WTC11 (cell line): ENCODE data around the gene ADAM12. TPM values are rescaled to one million over a fixed set of nuclear protein-coding genes. Genes with fewer than 3 reads are reported as not detected.

Experiments used
- ATAC-seq: fragments of 200-7000 bp; cut with Tn5 transposase; 2 replicates; pipeline ENCODE4 v1.10.0; 2021; ENCODE audit warnings: mild to moderate bottlenecking, moderate library complexity
- CTCF ChIA-PET: fragments of 300-600 bp; sonication (Branson Sonifier 250); formaldehyde crosslinking; loops from one replicate; lab custom pipeline; 2021; ENCODE audit warnings: antibody characterized with exemption; lab: Charles Lee
- POLR2A ChIA-PET: fragments of 350-600 bp; sonication (Branson Sonifier 250); formaldehyde crosslinking; loops from one replicate; lab custom pipeline; 2021; ENCODE audit warnings: antibody characterized with exemption; lab: Charles Lee
- DNase-seq: peaks from one replicate; pipeline ENCODE4 v3.0.0; 2021; ENCODE audit warnings: low spot score
- H3K27ac Mint-ChIP-seq: 2 replicates; pipeline ENCODE4 v1.8.0; 2021; ENCODE audit warnings: mixed read lengths
- H3K27me3 Mint-ChIP-seq: 2 replicates; pipeline ENCODE4 v1.8.0; 2021; ENCODE audit warnings: low read depth, mild to moderate bottlenecking, moderate library complexity, mixed read lengths
- H3K36me3 Mint-ChIP-seq: 2 replicates; pipeline ENCODE4 v1.8.0; 2021; ENCODE audit warnings: mixed read lengths
- H3K4me1 Mint-ChIP-seq: 2 replicates; pipeline ENCODE4 v1.8.0; 2022; ENCODE audit warnings: mixed read lengths
- H3K4me3 Mint-ChIP-seq: 2 replicates; pipeline ENCODE4 v1.8.0; 2021; ENCODE audit warnings: mild to moderate bottlenecking, moderate library complexity, mixed read lengths
- H3K9me3 Mint-ChIP-seq: 2 replicates; pipeline ENCODE4 v1.8.0; 2021; ENCODE audit warnings: mixed read lengths
- ATF3 ChIP-seq: sonication (generic); formaldehyde crosslinking; conservative IDR thresholded peaks from 2 replicates; pipeline ENCODE4 v1.8.1; 2022; ENCODE audit warnings: mild to moderate bottlenecking, missing genetic modification reagents
- CBFB ChIP-seq: sonication (generic); formaldehyde crosslinking; IDR thresholded peaks from 2 replicates; pipeline ENCODE4 v1.8.1; 2022; ENCODE audit warnings: mild to moderate bottlenecking, low read depth, missing genetic modification reagents
- IRF2 ChIP-seq: sonication (generic); formaldehyde crosslinking; IDR thresholded peaks from 2 replicates; pipeline ENCODE4 v1.8.0; 2022; ENCODE audit warnings: low read depth, missing genetic modification reagents, borderline replicate concordance
- NR2C2 ChIP-seq: sonication (generic); formaldehyde crosslinking; IDR thresholded peaks from 2 replicates; pipeline ENCODE4 v1.8.0; 2022; ENCODE audit warnings: mild to moderate bottlenecking, missing genetic modification reagents
- SMAD3 ChIP-seq: sonication (generic); formaldehyde crosslinking; IDR thresholded peaks from 2 replicates; pipeline ENCODE4 v1.8.0; 2022; ENCODE audit warnings: missing genetic modification reagents, mild to moderate bottlenecking, borderline replicate concordance
- TCF7 ChIP-seq: sonication (generic); formaldehyde crosslinking; IDR thresholded peaks from 2 replicates; pipeline ENCODE4 v1.8.0; 2022; ENCODE audit warnings: mild to moderate bottlenecking, low read depth, missing genetic modification reagents, moderate library complexity
- ZBTB43 ChIP-seq: sonication (generic); formaldehyde crosslinking; IDR thresholded peaks from 2 replicates; pipeline ENCODE4 v1.8.1; 2023; ENCODE audit warnings: mild to moderate bottlenecking, missing genetic modification reagents
- ZNF219 ChIP-seq: sonication (generic); formaldehyde crosslinking; IDR thresholded peaks from 2 replicates; pipeline ENCODE4 v1.8.0; 2023; ENCODE audit warnings: missing genetic modification reagents, mild to moderate bottlenecking, borderline replicate concordance
- ZNF396 ChIP-seq: fragments of 250-450 bp; sonication (Bioruptor Pico); IDR thresholded peaks from 2 replicates; pipeline ENCODE4 v1.8.0; 2021; ENCODE audit warnings: mild to moderate bottlenecking, moderate library complexity, borderline replicate concordance
- ZNF671 ChIP-seq: fragments of 250-450 bp; sonication (Bioruptor Pico); IDR thresholded peaks from 2 replicates; pipeline ENCODE4 v1.8.0; 2021; ENCODE audit warnings: mild to moderate bottlenecking
- total RNA-seq: library from RNA; stranded (reverse); gene quantifications from 3 replicates; pipeline ENCODE4 v1.2.3, GENCODE V29; 2021
- TF ChIP-seq, protein P1 (sequence below): sonication (generic); formaldehyde crosslinking; IDR thresholded peaks from 2 replicates; pipeline ENCODE4 v1.8.1; 2023; ENCODE audit warnings: mild to moderate bottlenecking, missing genetic modification reagents, moderate library complexity
- TF ChIP-seq, protein P2 (sequence below): fragments of 250-450 bp; sonication (Bioruptor Pico); IDR thresholded peaks from 2 replicates; pipeline ENCODE4 v1.8.0; 2021; ENCODE audit warnings: mild to moderate bottlenecking
- TF ChIP-seq, protein P3 (sequence below): sonication (generic); formaldehyde crosslinking; IDR thresholded peaks from 2 replicates; pipeline ENCODE4 v1.8.0; 2022; ENCODE audit warnings: missing genetic modification reagents
- TF ChIP-seq, protein P4 (sequence below): fragments of 250-450 bp; sonication (Bioruptor Pico); IDR thresholded peaks from 2 replicates; pipeline ENCODE4 v1.9.0; 2021; ENCODE audit warnings: mild to moderate bottlenecking
- TF ChIP-seq, protein P5 (sequence below): sonication (generic); formaldehyde crosslinking; IDR thresholded peaks from 2 replicates; pipeline ENCODE4 v1.8.1; 2023; ENCODE audit warnings: mild to moderate bottlenecking, moderate library complexity, missing genetic modification reagents

The ADAM12 gene
- total RNA-seq, 1 experiment from 2014 or later, result 0.22 TPM

DNA sequence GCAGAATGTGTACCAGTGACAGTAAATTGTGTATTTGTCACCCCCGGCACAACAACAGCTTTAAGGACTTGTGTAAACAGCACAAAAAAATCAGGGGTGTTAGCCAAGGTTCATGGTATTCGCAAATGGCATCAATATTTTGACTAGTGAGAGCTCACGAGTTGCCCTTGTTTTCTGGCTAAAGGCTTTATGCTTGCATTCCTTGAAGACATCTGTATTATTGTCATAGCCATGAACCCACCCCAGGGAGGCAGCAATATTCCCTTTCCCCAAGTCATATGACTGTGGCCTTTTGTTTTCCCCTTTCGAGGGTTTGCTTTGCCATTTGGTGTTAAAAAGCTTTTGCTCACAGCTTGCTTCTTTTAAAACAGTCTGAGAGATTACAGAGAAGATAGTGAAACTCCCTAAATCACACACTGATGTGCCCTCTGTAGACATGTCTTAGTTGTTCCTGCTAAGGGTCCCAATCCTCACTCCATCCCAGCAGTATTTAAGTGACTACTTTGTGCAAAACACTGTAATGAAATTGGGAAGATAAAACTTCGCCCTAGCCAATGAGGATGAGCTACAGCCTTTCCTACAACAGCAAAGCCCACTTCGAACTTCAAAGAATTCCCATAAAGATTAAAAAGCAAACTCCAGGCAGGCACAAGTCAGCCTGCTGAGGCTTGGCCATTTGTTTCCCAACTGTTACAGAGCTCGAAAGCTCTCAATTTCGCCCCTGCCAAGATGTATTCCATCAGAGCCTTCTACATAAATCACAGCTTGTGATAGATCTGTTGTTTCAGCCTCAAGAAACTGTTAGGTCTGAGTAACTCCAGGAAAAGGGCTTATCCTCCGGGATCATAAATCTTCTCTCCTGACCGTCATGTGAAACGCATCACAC lies 172.3 kb downstream of the ADAM12 start:
- TF ChIP-seq, protein P1, sequence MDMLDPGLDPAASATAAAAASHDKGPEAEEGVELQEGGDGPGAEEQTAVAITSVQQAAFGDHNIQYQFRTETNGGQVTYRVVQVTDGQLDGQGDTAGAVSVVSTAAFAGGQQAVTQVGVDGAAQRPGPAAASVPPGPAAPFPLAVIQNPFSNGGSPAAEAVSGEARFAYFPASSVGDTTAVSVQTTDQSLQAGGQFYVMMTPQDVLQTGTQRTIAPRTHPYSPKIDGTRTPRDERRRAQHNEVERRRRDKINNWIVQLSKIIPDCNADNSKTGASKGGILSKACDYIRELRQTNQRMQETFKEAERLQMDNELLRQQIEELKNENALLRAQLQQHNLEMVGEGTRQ (CRISPR knock-in tag), result 0 out of 2 replicates have a peak, but pooled peaks have one; percentile 7
- no peak for TF ChIP-seq TCF7
- TF ChIP-seq, all 79 proteins: peak for 1
- DNase-seq (no peak), ATAC-seq (no peak; the same call in 1 of the 2 replicates)
- no peak overlapping the region for H3K4me3 Mint-ChIP-seq
- POLR2A ChIA-PET, result no interaction called here
- no peaks in the 10 kb centered on the region for H3K36me3 Mint-ChIP-seq
- CTCF ChIA-PET, result interaction anchor here (0.6 kb wide), 1 partner anchor 22 kb away, joined by 3 read pairs; no protein-coding TSS in a partner anchor
- no peaks in the 10 kb centered on the region for H3K27me3 Mint-ChIP-seq
- peaks cover 3% of the 10 kb centered on the region for H3K9me3 Mint-ChIP-seq
- peak overlapping the region; percentile 24; the same call in 1 of the 2 replicates for H3K27ac Mint-ChIP-seq
- H3K4me1 Mint-ChIP-seq, result peaks cover 18% of the 10 kb centered on the region

- Mint-ChIP-seq H3K9me3 (peaks cover 3% of the 10 kb centered on the region), H3K27ac (no peak overlapping the region), H3K36me3 (no peaks in the 10 kb centered on the region), H3K27me3 (no peaks in the 10 kb centered on the region), H3K4me1 (peaks cover 15% of the 10 kb centered on the region), H3K4me3 (no peak overlapping the region)
- CTCF ChIA-PET, result no interaction called here
- no peak for DNase-seq
- TF ChIP-seq ZNF671 (CRISPR knock-in tag), result no peak
- TF ChIP-seq, protein P2, sequence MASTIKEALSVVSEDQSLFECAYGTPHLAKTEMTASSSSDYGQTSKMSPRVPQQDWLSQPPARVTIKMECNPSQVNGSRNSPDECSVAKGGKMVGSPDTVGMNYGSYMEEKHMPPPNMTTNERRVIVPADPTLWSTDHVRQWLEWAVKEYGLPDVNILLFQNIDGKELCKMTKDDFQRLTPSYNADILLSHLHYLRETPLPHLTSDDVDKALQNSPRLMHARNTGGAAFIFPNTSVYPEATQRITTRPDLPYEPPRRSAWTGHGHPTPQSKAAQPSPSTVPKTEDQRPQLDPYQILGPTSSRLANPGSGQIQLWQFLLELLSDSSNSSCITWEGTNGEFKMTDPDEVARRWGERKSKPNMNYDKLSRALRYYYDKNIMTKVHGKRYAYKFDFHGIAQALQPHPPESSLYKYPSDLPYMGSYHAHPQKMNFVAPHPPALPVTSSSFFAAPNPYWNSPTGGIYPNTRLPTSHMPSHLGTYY (CRISPR knock-in tag), result no peak
- TF ChIP-seq, protein P3, sequence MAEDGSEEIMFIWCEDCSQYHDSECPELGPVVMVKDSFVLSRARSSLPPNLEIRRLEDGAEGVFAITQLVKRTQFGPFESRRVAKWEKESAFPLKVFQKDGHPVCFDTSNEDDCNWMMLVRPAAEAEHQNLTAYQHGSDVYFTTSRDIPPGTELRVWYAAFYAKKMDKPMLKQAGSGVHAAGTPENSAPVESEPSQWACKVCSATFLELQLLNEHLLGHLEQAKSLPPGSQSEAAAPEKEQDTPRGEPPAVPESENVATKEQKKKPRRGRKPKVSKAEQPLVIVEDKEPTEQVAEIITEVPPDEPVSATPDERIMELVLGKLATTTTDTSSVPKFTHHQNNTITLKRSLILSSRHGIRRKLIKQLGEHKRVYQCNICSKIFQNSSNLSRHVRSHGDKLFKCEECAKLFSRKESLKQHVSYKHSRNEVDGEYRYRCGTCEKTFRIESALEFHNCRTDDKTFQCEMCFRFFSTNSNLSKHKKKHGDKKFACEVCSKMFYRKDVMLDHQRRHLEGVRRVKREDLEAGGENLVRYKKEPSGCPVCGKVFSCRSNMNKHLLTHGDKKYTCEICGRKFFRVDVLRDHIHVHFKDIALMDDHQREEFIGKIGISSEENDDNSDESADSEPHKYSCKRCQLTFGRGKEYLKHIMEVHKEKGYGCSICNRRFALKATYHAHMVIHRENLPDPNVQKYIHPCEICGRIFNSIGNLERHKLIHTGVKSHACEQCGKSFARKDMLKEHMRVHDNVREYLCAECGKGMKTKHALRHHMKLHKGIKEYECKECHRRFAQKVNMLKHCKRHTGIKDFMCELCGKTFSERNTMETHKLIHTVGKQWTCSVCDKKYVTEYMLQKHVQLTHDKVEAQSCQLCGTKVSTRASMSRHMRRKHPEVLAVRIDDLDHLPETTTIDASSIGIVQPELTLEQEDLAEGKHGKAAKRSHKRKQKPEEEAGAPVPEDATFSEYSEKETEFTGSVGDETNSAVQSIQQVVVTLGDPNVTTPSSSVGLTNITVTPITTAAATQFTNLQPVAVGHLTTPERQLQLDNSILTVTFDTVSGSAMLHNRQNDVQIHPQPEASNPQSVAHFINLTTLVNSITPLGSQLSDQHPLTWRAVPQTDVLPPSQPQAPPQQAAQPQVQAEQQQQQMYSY (CRISPR knock-in tag), result no peak
- TF ChIP-seq TCF7, result no peak
- no peak for TF ChIP-seq IRF2 (CRISPR knock-in tag)
- TF ChIP-seq, protein P4, sequence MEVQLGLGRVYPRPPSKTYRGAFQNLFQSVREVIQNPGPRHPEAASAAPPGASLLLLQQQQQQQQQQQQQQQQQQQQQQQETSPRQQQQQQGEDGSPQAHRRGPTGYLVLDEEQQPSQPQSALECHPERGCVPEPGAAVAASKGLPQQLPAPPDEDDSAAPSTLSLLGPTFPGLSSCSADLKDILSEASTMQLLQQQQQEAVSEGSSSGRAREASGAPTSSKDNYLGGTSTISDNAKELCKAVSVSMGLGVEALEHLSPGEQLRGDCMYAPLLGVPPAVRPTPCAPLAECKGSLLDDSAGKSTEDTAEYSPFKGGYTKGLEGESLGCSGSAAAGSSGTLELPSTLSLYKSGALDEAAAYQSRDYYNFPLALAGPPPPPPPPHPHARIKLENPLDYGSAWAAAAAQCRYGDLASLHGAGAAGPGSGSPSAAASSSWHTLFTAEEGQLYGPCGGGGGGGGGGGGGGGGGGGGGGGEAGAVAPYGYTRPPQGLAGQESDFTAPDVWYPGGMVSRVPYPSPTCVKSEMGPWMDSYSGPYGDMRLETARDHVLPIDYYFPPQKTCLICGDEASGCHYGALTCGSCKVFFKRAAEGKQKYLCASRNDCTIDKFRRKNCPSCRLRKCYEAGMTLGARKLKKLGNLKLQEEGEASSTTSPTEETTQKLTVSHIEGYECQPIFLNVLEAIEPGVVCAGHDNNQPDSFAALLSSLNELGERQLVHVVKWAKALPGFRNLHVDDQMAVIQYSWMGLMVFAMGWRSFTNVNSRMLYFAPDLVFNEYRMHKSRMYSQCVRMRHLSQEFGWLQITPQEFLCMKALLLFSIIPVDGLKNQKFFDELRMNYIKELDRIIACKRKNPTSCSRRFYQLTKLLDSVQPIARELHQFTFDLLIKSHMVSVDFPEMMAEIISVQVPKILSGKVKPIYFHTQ, result no peak
- no peak for TF ChIP-seq ZBTB43 (CRISPR knock-in tag)
- TF ChIP-seq, protein P5, sequence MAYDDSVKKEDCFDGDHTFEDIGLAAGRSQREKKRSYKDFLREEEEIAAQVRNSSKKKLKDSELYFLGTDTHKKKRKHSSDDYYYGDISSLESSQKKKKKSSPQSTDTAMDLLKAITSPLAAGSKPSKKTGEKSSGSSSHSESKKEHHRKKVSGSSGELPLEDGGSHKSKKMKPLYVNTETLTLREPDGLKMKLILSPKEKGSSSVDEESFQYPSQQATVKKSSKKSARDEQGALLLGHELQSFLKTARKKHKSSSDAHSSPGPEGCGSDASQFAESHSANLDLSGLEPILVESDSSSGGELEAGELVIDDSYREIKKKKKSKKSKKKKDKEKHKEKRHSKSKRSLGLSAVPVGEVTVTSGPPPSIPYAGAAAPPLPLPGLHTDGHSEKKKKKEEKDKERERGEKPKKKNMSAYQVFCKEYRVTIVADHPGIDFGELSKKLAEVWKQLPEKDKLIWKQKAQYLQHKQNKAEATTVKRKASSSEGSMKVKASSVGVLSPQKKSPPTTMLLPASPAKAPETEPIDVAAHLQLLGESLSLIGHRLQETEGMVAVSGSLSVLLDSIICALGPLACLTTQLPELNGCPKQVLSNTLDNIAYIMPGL (CRISPR knock-in tag), result no peak
- no peak for TF ChIP-seq ATF3 (CRISPR knock-in tag)
- no peak for TF ChIP-seq ZNF219 (CRISPR knock-in tag)
- TF ChIP-seq ZNF396 (CRISPR knock-in tag), result no peak
- TF ChIP-seq SMAD3 (CRISPR knock-in tag), result no peak
- TF ChIP-seq NR2C2 (CRISPR knock-in tag), result no peak
- no peak for TF ChIP-seq CBFB
- POLR2A ChIA-PET, result no interaction called here
- ATAC-seq, result no peak
Measured at GRCh38 chr10:126214679-126215078, 173.6 kb downstream of the ADAM12 start.
